Cardiac ventricle fibroblast (primary cell): Measurements from ENCODE around the gene HOXD8. TPM values are rescaled to one million over a fixed set of nuclear protein-coding genes. Genes with fewer than 3 reads are reported as not detected.

Experiments
- total RNA-seq: library from RNA; depleted of rRNA; stranded (reverse); fragments of >200 nt; gene quantifications from 2 replicates; pipeline ENCODE4 v1.2.3, GENCODE V29; 2015

Gene HOXD8
- 0.62 TPM in 1 of 2 replicates, not detected in the other for total RNA-seq

DNA sequence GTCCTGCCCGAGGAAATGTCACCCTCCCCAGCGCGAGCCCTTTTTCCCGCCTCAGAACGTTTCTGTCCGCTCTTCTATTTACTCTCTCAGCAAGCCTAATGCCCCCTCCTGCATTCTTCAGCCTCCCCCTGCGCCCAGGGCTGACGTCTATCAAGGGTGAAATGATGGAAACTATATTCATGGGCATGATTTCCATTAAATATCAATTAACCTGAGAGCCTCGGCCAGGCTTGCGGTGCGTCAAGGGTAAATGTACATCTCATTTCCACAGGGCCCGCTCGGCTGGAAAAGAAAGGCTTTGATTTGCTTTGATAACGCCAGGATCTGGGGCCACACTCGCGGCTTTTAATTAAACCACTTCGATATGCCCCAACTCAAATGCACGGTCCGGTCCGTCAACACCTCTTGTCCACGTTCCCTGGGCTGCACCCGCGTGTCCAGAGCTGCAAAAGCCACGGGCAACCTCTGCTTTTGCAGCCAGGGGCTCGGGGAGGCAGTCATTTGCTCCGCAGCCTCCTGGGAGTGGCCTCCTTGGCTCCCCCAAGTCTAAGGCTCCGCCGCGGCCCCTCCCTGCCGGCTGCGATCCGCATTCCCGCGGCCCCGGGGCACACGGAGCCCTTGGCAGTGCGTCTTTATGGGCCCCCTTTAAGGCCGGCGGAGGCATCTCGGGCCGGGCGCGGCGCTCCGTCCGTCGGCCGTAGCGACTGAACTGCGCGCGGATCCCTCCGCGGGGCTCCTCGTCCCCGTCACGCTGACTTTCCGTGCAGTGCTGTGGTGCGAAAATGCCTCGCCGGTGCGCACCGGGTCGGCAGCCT is at the start of gene HOXD8:
TSS of gene HOXD8 (plus strand) at position 724 of the 815 bp plus-strand sequence. CDS start 662 bp downstream, outside the sequence.

GRCh38 chr2:176083796-176084261 is 45.7 kb upstream of the HOXD8 start, which contains the start of gene EVX2:
Gene EVX2 (minus strand): TSS chr2:176083962. CDS start chr2:176083776, 186 bp downstream.

DNA sequence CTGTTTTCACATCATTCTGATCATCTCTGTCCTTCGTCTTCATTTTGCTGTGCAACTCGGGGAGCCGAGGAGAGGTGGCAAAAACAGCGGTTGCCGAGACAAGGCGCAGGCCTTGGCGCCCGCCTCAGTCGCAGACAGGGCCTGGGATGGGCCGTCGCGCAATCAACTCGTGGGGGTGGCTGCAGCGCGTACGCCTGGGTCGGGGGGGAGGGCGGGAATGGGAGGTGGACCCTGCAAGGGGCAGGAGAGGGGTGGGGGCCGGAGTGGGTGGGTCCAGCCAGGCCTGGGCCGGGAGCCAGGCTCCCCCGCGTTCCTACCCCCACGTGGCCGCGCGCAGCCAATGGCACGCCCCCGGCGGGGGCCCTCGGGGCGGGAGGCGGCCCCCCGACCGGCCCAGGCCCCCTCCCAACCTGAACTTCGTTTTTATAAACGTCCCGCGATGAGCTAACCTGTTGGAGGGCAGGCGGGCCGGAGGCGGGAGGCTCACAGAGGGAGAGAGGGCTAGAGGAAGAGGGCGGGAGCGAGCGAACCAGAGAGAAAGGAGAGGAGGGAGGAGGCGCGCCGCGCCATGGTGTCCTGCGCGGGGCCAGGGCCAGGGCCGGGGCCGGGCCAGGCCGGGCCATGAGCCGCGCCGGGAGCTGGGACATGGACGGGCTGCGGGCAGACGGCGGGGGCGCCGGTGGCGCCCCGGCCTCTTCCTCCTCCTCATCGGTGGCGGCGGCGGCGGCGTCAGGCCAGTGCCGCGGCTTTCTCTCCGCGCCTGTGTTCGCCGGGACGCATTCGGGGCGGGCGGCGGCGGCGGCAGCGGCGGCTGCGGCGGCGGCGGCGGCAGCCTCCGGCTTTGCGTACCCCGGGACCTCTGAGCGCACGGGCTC is 37.0 kb upstream of the HOXD8 start, which contains the start of gene HOXD13:
TSS of gene HOXD13 (plus strand) at position 452 of the 875 bp plus-strand sequence. CDS start at position 622, 170 bp downstream.

GRCh38 chr2:176099728-176100546 is 29.6 kb upstream of the HOXD8 start, which contains the start of gene HOXD12:
Gene HOXD12 (plus strand): TSS chr2:176099795. CDS start chr2:176099802, 7 bp downstream.

DNA sequence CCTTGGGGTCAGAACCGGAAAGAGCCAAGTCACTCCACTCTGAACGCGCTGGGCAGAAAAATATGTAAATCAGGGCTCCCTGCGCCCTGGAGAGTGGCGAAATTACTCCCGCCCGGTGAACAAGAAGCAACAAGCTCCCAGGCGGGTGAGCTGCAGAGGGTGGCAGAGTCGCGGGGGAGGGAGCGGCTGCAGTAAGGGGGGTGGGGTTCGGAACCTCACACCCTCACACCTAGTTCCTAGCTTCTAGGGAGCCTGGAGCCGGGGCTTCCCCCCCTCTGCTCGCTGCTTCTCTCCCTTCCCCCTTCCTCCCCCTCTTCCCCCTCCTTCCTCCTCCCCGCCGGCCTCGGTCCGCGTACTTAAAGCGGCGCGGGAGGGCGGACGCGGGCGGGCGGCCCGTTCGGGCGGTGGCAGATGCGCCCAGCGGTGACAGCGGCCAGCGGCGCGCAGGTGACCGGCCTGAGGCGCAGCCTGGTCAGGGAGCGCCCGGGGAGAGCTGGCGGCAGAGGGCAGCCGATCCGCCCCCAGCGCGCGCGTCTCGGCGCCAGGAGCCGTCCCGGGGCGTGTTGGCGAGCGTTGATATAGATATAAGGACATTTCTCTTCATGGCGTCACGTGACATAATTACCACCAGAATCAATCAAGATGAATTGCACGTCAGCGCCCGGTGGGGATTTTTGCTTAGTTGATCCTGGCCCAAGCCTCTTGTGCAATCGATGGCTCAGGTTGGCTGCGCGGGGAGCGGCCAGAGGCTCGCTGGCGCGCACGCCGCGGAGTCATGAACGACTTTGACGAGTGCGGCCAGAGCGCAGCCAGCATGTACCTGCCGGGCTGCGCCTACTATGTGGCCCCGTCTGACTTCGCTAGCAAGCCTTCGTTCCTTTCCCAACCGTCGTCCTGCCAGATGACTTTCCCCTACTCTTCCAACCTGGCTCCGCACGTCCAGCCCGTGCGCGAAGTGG is 22.6 kb upstream of the HOXD8 start, which contains the start of gene HOXD11:
TSS of gene HOXD11 (plus strand) at position 700 of the 959 bp plus-strand sequence. CDS start at position 776, 76 bp downstream.

DNA sequence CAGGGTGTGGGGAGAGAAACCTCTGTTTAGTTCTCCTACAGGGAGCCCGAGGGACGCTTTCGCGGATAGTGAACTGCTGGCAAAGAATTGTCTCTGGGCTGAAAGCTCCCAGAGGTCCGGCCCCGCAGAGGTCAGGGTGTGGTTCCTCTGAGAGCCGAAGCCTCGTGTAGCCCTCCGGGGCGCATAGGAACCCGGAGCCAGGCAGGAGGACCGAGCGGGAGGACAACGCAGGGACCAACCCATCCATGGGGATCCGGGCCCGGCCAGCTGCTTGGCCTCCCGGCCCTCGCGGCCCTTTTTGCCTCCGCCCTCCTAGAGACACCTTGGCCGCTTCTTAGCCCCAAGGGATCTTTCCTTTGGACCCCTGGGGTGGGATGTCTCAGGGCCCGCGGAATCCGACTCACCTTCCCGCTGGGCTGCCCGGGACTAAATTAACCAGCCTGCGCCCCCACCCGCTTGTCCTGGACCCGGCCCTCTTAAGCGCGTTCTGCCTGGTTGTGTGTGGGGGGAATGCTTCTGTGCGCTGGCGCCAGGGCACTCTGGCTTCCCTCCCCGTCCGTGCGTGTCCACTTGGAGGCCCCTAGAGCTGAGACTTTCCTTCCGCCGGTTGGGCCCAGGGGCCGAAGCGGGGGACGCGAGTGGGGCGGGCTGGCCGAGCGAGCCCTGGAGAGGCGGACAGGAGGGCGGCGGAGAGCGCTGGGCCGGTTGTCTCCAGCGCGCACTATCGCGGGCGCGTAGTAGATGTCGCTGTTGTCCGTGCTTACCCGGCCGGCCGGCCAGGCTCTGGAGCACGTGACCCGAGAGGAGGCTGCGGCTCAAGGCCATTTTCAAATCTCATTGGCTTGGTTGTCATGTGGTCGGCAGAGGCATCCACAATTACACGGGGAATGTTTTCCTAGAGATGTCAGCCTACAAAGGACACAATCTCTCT is 13.4 kb upstream of the HOXD8 start, which contains the start of gene HOXD10:
TSS of gene HOXD10 (plus strand) at position 896 of the 931 bp plus-strand sequence. CDS start 56 bp downstream, outside the sequence.

DNA sequence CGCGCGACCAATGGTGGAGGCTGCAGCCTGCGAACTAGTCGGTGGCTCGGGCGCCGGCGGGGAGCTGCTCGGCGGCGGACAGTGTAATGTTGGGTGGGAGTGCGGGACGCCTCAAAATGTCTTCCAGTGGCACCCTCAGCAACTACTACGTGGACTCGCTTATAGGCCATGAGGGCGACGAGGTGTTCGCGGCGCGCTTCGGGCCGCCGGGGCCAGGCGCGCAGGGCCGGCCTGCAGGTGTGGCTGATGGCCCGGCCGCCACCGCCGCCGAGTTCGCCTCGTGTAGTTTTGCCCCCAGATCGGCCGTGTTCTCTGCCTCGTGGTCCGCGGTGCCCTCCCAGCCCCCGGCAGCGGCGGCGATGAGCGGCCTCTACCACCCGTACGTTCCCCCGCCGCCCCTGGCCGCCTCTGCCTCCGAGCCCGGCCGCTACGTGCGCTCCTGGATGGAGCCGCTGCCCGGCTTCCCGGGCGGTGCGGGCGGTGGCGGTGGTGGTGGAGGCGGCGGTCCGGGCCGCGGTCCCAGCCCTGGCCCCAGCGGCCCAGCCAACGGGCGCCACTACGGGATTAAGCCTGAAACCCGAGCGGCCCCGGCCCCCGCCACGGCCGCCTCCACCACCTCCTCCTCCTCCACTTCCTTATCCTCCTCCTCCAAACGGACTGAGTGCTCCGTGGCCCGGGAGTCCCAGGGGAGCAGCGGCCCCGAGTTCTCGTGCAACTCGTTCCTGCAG is 6.7 kb upstream of the HOXD8 start, which contains the start of gene HOXD9:
TSS of gene HOXD9 (plus strand) at position 37 of the 728 bp plus-strand sequence. CDS start at position 87, 50 bp downstream.

DNA sequence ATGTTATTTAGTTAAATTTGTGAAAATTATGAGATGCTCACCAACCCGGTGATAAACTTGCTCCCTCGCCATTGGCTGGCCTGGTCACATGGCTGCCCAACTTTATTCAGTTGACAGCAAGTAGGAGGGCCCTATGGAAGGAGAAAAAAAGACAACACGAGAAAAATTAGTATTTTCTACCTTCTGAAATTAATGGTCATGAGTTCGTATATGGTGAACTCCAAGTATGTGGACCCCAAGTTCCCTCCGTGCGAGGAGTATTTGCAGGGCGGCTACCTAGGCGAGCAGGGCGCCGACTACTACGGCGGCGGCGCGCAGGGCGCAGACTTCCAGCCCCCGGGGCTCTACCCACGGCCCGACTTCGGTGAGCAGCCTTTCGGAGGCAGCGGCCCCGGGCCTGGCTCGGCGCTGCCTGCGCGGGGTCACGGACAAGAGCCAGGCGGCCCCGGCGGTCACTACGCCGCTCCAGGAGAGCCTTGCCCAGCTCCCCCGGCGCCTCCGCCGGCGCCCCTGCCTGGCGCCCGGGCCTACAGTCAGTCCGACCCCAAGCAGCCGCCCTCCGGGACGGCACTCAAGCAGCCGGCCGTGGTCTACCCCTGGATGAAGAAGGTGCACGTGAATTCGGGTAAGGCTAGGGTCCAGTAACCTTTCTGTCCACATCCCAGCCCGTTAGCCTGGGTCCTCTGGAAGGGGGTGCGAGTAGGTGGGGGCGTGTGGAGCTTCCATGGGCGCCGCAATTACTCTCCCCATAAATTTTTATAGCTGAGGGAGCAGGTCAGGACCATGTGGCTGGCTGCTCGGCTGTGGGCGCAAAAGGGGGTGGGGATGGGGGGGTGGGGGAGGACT is 22.2 kb downstream of the HOXD8 start, which contains the start of gene HOXD4:
TSS of gene HOXD4 (plus strand) at position 109 of the 846 bp plus-strand sequence. CDS start at position 193, 84 bp downstream.

GRCh38 chr2:176156807-176157498 is 27.4 kb downstream of the HOXD8 start, which contains the start of gene HOXD3:
Gene HOXD3 (plus strand): TSS chr2:176157307. CDS start chr2:176169115, 11,808 bp downstream.

Other genes starting within 250 kb of the HOXD8 start
- 18.2 and 19.5 TPM in 2 replicates for gene LNPK, start 127.4 kb upstream of the HOXD8 start, total RNA-seq
- not detected in 2 replicates for gene EVX2, start 45.7 kb upstream of the HOXD8 start, total RNA-seq
- not detected in 2 replicates for gene HOXD13, start 37.0 kb upstream of the HOXD8 start, total RNA-seq
- gene HOXD12, start 29.9 kb upstream of the HOXD8 start, total RNA-seq, result not detected in 2 replicates
- gene HOXD11, start 22.4 kb upstream of the HOXD8 start, total RNA-seq, result not detected in 2 replicates
- not detected in 2 replicates for gene HOXD10, start 12.9 kb upstream of the HOXD8 start, total RNA-seq
- 0.12 TPM in 1 of 2 replicates, not detected in the other for gene HOXD9, start 7.0 kb upstream of the HOXD8 start, total RNA-seq
- gene HOXD4, start 21.8 kb downstream of the HOXD8 start, total RNA-seq, result 0.87 TPM in 1 of 2 replicates, not detected in the other
- not detected in 2 replicates for gene HOXD3, start 27.6 kb downstream of the HOXD8 start, total RNA-seq
- gene HOXD1, start 59.0 kb downstream of the HOXD8 start, total RNA-seq, result not detected in 2 replicates
- gene MTX2, start 139.7 kb downstream of the HOXD8 start, total RNA-seq, result 19.0 and 23.4 TPM in 2 replicates